ENCODE measurements around the gene UFSP2.

Gene UFSP2

GRCh38 chr4:185424905-185425646 lies 688 bp downstream of the UFSP2 start:
- no peak for DNase-seq

DNA sequence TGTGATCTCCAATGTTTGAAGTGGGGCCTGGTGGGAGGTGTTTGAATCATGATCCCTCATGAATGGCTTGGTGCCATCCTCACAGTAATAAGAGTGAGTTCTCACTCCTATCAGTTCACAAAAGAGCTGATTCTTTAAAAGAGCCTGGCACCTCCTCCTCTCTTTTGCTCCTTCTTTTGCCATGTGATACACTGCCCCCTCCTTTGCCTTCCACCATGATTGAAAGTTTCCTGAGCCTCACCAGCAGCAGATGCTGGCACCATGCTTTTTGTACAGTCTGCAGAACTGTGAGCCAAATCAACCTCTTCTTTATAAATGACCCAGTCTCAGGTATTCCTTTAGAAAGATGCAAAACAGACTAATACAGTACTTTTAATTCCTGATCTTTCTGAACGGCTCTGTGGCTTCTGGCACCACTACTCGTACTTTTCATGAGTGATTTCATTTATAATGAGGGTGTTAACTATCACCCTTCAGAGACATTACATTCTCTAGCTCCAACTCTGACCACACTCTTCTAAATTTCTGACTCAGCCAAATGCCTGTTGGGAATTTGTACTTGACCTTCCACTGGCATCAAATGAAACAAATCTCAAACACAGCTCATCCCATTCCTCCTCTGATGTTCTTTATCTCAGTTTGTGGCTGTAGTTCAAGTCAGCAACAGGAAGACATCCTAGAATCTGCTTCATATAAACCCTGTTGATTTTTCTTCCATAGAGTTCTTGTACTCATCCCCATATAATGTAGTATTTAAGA lies 4.2 kb downstream of the UFSP2 start:
- DNase-seq: no peak

DNA sequence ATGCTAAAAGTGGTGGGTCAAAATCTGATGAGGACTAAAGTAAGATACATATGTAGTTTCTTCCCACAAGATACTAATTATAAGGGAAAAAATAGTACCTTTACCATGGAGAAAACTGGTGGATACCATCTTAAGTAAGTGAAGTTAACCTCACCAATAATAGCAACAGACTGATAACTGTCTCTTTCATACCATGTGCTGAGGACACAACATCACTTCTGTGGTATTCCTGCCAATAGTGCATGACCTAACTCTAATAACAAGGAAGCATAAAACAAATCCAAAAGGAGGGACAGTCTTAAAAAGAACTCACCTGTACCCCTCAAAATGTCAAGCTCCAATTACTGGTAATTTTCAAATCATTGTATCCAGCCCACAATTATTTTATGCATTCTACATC lies 8.8 kb downstream of the UFSP2 start:
- no peak for DNase-seq

- no peak for DNase-seq
Measured at GRCh38 chr4:185412412-185412811, 13.4 kb downstream of the UFSP2 start.

DNA sequence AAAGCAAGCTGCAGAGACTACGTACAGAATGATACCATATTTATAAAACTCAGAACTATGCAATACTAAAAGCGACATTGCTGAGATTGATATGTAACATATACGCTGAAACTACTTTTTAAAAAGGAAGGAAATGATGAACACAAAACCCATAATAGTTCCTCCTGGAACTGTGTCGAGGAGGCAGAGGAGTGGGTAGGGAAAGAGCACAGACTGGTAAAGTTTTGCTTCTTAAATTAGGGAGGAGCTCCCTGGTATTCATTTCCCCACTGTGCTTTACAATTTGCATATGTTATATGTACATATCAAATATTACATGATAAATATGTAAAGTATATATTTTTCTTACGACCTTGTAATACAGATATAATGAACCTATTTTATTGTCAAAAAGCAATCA lies 13.9 kb downstream of the UFSP2 start:
- no peak for DNase-seq

DNA sequence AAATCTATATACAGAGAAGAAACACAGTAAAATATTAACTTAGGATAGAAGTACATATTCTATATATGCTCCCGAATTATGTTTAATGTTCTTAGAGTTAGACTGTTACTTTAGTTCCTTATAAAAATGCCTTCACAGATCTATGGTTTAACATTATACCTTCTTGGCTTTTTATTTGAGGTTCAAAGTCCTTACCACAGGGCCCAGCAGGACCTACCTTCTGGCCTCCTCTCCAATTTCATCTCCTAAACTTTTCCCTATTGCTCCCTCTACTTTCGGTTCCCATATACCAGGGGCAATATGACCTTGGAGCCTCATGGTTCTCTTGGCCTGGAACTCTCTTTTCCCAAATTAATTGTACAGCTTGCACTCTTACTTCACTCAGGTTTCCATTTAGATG lies 17.3 kb downstream of the UFSP2 start:
- DNase-seq: no peak

GRCh38 chr4:185405296-185405999 lies 20.3 kb downstream of the UFSP2 start:
- DNase-seq: no peak

- DNase-seq: no peak
Measured at GRCh38 chr4:185404031-185404430, 21.7 kb downstream of the UFSP2 start.

DNA sequence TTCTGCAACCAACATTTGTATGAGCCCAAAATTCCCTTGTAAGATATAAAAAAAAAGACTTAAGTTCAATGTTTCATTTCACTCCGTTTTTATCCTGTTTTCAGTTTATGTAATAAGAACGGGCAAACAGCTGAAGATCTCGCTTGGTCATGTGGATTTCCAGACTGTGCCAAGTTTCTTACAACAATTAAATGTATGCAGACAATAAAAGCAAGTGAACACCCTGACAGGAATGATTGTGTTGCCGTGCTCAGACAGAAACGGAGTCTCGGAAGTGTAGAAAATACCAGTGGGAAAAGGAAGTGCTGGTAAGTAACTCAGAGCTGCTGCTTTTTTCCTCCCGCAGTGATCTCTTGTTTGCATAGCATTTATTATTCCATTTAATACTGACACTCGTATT lies 26.3 kb downstream of the UFSP2 start:
- DNase-seq: no peak

GRCh38 chr4:185398618-185399017 lies 27.1 kb downstream of the UFSP2 start:
- DNase-seq: no peak

DNA sequence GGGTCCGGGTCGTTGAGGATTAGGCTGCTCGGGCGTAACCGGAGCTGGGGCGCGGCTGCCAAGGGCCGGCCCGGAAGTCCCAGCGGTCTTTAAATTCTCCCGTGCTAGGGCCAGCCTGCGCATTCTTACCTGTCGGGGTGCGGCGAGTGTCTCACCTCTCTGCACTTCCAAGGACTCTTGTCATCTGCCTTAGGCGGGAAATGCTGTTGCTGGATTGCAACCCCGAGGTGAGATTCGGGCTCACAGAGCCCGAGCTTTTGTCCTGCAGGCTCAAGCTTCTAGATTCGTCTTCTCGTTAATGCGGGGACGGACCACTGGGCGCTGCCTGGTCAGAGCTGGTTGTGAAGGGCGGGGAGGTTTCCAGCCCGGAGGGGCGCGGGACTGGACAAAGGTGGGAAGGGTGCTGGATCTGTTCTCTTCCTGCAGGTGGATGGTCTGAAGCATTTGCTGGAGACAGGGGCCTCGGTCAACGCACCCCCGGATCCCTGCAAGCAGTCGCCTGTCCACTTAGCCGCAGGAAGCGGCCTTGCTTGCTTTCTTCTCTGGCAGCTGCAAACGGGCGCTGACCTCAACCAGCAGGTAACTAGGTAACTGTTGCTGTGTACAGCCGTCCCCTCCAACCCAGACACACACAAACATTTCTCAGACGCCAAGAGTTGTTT lies 28.9 kb downstream of the UFSP2 start, which contains the start of gene ANKRD37:
Gene ANKRD37, plus strand, starts transcription at position 118 of the 662 bp plus-strand sequence. Its CDS starts 83 bp downstream, at position 201.
- DNase-seq: no peak

- peak; percentile 97 for DNase-seq
Measured at GRCh38 chr4:185395956-185396723, 29.6 kb downstream of the UFSP2 start.

DNA sequence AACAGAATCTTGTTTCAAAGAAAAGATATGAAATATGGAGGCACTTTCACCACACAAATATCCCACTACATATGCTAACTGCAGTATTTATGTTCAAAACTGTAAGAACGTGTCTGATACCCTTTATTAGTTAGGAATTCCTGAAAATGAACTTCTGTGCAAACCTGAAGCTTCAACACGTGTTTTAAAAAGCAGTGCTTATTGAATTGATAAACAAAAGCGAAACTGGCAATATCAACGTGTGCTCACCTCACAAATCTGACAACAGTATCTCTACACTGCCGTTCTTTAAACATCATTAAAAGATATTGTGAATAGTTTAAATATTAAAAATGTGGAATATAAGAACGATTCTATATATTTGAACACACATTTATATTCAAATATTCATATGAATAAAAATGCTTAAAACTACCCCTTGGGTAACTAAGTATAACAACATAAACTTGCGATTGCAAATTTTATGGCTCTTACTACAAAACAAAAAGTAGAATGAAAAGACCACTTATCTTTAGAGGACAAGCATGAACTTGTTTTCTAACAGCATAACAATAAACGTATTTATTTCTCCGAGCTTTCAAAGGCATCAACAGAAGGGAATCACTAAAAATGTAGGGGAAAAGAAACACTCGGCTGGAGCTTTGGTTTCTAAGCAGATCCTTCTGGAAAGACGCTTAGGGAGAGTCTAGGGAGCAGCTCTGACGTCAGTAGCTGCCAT lies 30.4 kb downstream of the UFSP2 start, which contains the start of gene LRP2BP:
Gene LRP2BP, minus strand, starts transcription at position 687 of the 718 bp plus-strand sequence. CDS start 17,738 bp downstream, outside the sequence.
- peak; percentile 50 for DNase-seq

GRCh38 chr4:185394568-185395237 lies 31.1 kb downstream of the UFSP2 start:
- peak; percentile 23 for DNase-seq

DNA sequence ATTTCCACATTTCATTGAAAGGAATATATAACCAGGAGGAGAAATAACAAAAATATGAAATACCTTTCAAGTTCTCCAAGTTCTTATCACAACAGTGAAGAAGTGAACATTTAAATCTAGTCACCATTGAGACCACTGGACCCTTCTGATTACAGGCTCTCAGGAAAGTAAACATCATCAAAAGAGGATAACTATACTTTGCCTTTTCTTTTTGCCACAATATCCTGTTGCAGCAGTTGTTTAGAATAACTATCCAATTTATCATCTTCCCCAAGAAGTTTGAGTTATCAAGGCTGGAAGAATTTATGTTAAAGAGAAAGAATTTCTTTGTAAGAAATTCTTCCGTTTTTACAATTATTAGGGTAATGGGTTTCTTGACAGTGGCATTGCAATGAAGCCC lies 33.6 kb downstream of the UFSP2 start:
- DNase-seq: no peak

DNA sequence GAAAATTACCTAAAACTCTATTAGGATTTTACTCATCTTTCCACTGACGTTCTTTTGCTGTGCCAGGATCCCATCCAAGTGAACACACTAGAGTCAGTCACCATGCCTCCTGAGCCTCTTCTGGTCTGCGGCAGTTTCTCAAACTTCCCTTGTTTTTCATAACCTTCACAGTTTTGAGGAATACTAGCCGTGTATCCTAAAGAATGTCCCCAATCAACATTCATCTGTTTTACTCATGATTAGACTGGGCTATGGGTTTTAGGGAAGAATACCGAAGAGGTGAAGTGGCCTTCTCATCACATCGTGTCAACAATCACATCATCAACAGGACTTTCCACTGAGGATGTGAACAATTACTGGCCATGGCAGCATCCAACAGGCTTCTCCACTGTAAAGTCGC lies 34.8 kb downstream of the UFSP2 start:
- DNase-seq: no peak

- DNase-seq: no peak
Measured at GRCh38 chr4:185387957-185388356, 37.8 kb downstream of the UFSP2 start.

GRCh38 chr4:185384930-185385331 lies 40.8 kb downstream of the UFSP2 start:
- no peak for DNase-seq

DNA sequence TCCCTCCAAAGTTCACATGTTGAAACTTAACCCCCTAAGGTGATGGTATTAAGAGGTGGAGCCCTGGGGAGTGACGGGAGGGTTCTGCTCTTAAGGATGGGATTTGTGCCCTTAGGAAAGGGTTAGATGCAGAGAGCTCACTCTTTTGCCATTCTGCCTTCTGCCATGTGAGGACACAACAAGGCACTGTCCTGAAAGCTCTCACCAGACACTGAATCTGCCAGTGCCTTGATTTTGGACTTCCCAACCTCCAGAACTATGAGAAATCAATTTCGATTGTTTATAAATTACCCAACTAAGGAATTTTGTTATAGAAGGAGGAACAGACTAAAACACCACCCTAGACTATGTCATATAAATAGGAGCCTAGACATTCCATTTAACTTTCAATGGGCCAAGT lies 41.7 kb downstream of the UFSP2 start:
- no peak for DNase-seq

GRCh38 chr4:185383451-185383850 lies 42.3 kb downstream of the UFSP2 start:
- DNase-seq: no peak

GRCh38 chr4:185382754-185383153 lies 43.0 kb downstream of the UFSP2 start:
- no peak for DNase-seq

All from CD4-positive, alpha-beta T cell treated with Interleukin-17A for 1 hour (primary cell).